Occipital lobe (tissue), 2 donors: ENCODE data around the gene SSBP2. TPM values are rescaled to one million over a fixed set of nuclear protein-coding genes. Genes with fewer than 3 reads are reported as not detected.

Experiments
- DNase-seq: peaks from one replicate; lab custom pipeline; 2025; lab: John Stamatoyannopoulos, UW
- total RNA-seq: library from RNA; depleted of rRNA; stranded (reverse); fragments of >200 nt; gene quantifications from one replicate; pipeline ENCODE4 v1.2.3, GENCODE V29; 2014

Gene SSBP2
- total RNA-seq, 1 donor from 2014 or later = 372 TPM

- DNase-seq = no peak
Measured at GRCh38 chr5:81767097-81767496, 16.2 kb upstream of the SSBP2 start.

GRCh38 chr5:81766611-81767010, 15.7 kb upstream of the SSBP2 start:
- DNase-seq = no peak

GRCh38 chr5:81763294-81763928, 12.5 kb upstream of the SSBP2 start:
- no peak for DNase-seq

- no peak for DNase-seq
Measured at GRCh38 chr5:81762853-81763252, 12.0 kb upstream of the SSBP2 start.

GRCh38 chr5:81762401-81762800, 11.5 kb upstream of the SSBP2 start:
- DNase-seq = no peak

- no peak for DNase-seq
Measured at GRCh38 chr5:81761970-81762369, 11.1 kb upstream of the SSBP2 start.

- DNase-seq = no peak
Measured at GRCh38 chr5:81761270-81761669, 10.4 kb upstream of the SSBP2 start.

GRCh38 chr5:81760521-81760920, 9.6 kb upstream of the SSBP2 start:
- no peak for DNase-seq

GRCh38 chr5:81759632-81760005, 8.7 kb upstream of the SSBP2 start:
- DNase-seq = no peak

GRCh38 chr5:81757404-81757803, 6.5 kb upstream of the SSBP2 start:
- no peak for DNase-seq

- no peak for DNase-seq
Measured at GRCh38 chr5:81756016-81756415, 5.1 kb upstream of the SSBP2 start.

- DNase-seq = no peak
Measured at GRCh38 chr5:81755320-81755719, 4.4 kb upstream of the SSBP2 start.

- no peak for DNase-seq
Measured at GRCh38 chr5:81754621-81755020, 3.7 kb upstream of the SSBP2 start.

GRCh38 chr5:81753429-81753828, 2.5 kb upstream of the SSBP2 start:
- DNase-seq = no peak

- DNase-seq = no peak
Measured at GRCh38 chr5:81752644-81752963, 1.7 kb upstream of the SSBP2 start.

- DNase-seq = no peak
Measured at GRCh38 chr5:81751836-81752643, 1.1 kb upstream of the SSBP2 start.

- no peak for DNase-seq
Measured at GRCh38 chr5:81750308-81751008, 439 bp downstream of the SSBP2 start.

GRCh38 chr5:81749561-81750307, 1.2 kb downstream of the SSBP2 start:
- peak; percentile 22 for DNase-seq

GRCh38 chr5:81749192-81749560, 1.7 kb downstream of the SSBP2 start:
- no peak for DNase-seq

- no peak for DNase-seq
Measured at GRCh38 chr5:81748556-81748955, 2.3 kb downstream of the SSBP2 start.

GRCh38 chr5:81747030-81747429, 3.9 kb downstream of the SSBP2 start:
- no peak for DNase-seq

- DNase-seq = no peak
Measured at GRCh38 chr5:81740758-81741157, 10.1 kb downstream of the SSBP2 start.
